GM18511 (cell line): ENCODE results near the gene UGT1A10.

Experiments used
- ATAC-seq: cut with Tn5 transposase; IDR thresholded peaks from one replicate; pipeline ENCODE4 v1.9.1; 2021; ENCODE audit warnings: mild to moderate bottlenecking, moderate library complexity; ENCODE audit not compliant: unreplicated experiment

Gene UGT1A10

DNA sequence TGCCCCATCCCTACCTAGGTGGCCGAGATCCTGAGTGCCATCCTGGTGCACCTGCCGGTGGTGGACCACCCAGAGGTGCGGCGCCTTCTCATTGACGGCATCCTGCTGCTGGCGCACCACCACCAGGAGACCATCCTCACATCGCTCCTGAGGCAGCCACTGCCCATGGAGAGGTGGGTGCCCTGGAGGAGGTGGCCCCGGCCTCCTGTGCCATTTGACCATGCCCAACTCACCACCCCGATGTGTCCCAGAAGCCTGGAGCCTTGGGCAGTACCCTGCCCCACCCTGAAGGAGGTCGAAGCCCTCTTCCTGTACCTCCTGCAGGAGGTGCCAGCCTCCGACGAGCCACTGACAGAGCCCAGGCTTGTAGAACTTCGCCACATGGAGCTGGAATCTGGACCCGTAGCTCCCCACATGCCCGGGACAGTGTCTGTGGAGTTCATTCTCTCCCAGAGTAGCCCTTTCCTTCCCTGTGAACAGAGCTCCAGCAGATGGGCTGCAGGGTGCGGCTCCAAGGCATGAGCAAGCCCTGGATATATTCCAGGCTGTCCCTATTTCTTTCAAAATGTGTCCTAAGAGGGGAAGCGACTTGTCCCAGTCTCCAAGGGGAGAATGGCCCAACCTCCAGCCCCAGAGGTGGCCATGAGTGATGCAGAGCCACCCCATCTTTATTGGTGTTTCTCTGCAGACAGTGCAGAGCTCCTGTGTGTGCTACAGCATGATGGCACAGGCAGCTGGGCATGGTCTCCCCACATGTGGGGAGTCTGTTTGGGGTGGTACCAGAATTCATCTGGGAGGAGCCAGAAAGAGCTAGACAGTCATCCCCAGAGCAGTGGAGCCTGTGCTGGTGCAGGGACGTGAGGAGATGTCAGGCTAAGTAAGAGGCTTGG is 183.9 kb downstream of the UGT1A10 start:
- no peak for ATAC-seq

DNA sequence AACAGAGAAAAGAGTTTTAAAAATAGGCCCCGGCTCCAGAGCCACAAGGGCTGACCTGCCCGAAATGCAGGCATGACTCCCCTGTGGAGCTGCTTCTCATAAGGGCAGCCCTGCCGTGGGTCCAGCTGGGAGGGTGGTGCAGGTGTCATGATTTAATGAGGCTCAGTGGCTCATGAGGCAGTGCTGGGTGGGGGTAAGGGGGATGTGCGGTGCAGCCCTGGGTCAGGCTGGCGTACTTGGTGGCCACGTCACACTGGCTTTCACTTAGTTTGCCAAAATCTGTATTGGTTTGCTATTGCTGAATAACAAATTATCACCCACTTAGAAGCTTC is 184.5 kb downstream of the UGT1A10 start:
- no peak for ATAC-seq

- ATAC-seq: no peak
Measured at GRCh38 chr2:233821196-233821595, 184.9 kb downstream of the UGT1A10 start.

DNA sequence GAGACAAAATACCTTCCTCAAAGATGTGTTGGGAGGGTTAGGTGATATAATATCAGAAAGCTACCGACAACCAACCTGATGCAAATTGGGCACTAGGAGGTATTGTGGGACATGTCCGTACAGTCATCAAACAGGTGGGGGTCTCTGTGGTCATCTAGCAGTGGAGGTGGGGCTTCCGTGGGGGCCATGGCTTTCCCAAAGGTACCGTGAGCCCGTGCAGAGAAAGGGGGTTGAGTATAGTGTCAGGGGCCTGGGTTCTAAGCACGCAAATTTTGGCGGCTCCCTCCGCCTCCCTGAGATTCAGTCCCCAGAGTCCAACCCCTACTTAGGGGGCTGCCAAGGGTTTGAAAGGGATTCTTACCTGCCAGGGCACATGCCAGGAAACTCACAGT is 185.5 kb downstream of the UGT1A10 start:
- ATAC-seq: no peak

DNA sequence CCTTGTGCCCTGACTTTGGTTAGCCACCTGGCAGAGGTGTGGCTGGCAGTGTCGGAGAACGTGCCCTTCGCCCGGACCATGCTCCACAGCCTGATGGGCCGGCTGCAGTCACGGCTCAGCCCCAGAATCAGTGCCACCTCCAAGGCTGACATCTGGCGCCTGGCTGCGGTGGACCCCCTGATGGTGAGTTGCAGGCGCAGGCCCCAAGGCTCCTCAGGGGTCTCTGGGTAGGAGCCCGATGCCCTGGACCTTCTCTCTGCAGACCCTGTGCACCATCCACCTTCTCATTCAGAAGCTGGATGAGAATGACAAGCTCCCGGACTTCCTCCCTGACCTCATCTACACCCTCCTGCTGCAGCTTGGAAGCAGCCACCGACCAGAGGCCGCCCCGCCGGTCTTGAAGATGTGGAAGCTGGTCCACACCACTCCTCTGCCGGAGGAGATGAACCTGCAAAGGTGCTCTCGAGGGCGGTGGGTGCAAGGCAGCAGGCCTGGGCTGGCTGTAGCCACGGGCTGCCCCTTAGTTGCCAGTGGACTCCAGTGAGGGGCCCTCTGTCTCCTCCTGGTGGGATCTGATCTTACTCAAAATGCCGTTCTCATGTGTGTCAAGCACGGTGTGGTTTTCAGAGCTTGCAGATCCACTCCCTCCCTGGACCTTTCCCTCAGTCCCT is 186.0 kb downstream of the UGT1A10 start:
- ATAC-seq: no peak
